Spleen (tissue), 11 donors: Measurements from ENCODE around the gene YPEL4. TPM values are rescaled to one million over a fixed set of nuclear protein-coding genes. Genes with fewer than 3 reads are reported as not detected.
A peak's percentile ranks its signal among the peaks of the same experiment; 100 is the strongest.

Source experiments
- DNase-seq: peaks from one replicate; pipeline ENCODE4 v3.0.0-alpha.2; 2020
- H3K27ac ChIP-seq, 8 donors: fragments of 200-600 bp; sonication (generic) in 7 of 8; 1 replicate in 4 of 8; 2 replicates in 4 of 8; pipeline versions ENCODE4 v1.5.0 to v1.8.0; 2016 to 2021; ENCODE audit warnings: inconsistent platforms in 4 of 8, mild to moderate bottlenecking in 4 of 8, moderate library complexity in 1 of 8
- H3K27me3 ChIP-seq, 7 donors: fragments of 200-600 bp; sonication (generic) in 6 of 7; replicated peaks in 1 of 7; 1 replicate in 4 of 7; 2 replicates in 3 of 7; pipeline versions ENCODE4 v1.5.0 to v1.8.0; 2016 to 2021; ENCODE audit warnings: inconsistent platforms in 3 of 7, mild to moderate bottlenecking in 1 of 7
- H3K36me3 ChIP-seq, 6 donors: fragments of 200-600 bp; sonication (generic) in 5 of 6; 1 replicate in 4 of 6; 2 replicates in 2 of 6; pipeline versions ENCODE4 v1.5.0 to v1.8.0; 2016 to 2021; ENCODE audit warnings: inconsistent platforms in 2 of 6
- H3K4me1 ChIP-seq, 6 donors: fragments of 200-600 bp; sonication (generic) in 5 of 6; 1 replicate in 3 of 6; 2 replicates in 3 of 6; pipeline versions ENCODE4 v1.5.0 to v1.8.0; 2016 to 2021; ENCODE audit warnings: inconsistent platforms in 3 of 6
- H3K4me3 ChIP-seq, 8 donors: fragments of 200-600 bp; sonication (generic) in 7 of 8; 1 replicate in 4 of 8; 2 replicates in 4 of 8; pipeline versions ENCODE4 v1.5.0 to v1.8.0; 2016 to 2021; ENCODE audit warnings: inconsistent platforms in 4 of 8, mild to moderate bottlenecking in 4 of 8, moderate library complexity in 2 of 8
- H3K9me3 ChIP-seq, 8 donors: fragments of 200-600 bp; sonication (generic) in 7 of 8; 1 replicate in 4 of 8; 2 replicates in 4 of 8; pipeline versions ENCODE4 v1.5.0 to v1.8.0; 2016 to 2021; ENCODE audit warnings: inconsistent platforms in 4 of 8
- POLR2A ChIP-seq, 3 donors: fragments of 450-650 bp; IDR thresholded peaks; one replicate each; pipeline ENCODE4 v1.5.1; 2017; ENCODE audit warnings: antibody characterized with exemption in 3 of 3, mild to moderate bottlenecking in 1 of 3
- POLR2AphosphoS5 ChIP-seq, 3 donors: sonication (generic); formaldehyde crosslinking; IDR thresholded peaks; one replicate each; pipeline ENCODE4 v1.5.1; 2017; ENCODE audit warnings: antibody characterized with exemption in 3 of 3
- WGBS, 5 donors: extraction: QIAGEN DNeasy Blood & Tissue Kit in 3 of 5; methylation state at CpG; one replicate each; pipeline versions ENCODE4 v1.1.5 to v1.1.7; 2013 to 2018; 5-methylcytosine and 5-hydroxymethylcytosine counted together
- intact Hi-C: fragments of 100-400 bp; cut with DNase I; formaldehyde crosslinking; loops from one replicate; pipeline ENCODE4 v1.15.0; 2023; ENCODE audit warnings: low total_unique reads
- polyA plus RNA-seq, 3 donors: library from polyadenylated mRNA; stranded (reverse); fragments of 200-250 nt; gene quantifications; one replicate each; pipeline ENCODE4 v1.2.1, GENCODE V29; 2013
- total RNA-seq, 7 donors: library from RNA; depleted of rRNA in 3 of 7; stranded (reverse); fragments of >200 nt in 3 of 7; fragmentation: NEBNext Ultra II Directional in 4 of 7; extraction: Animal tissue kit (Norgen Biotek cat#: 25700) in 4 of 7; gene quantifications; one replicate each; pipeline versions ENCODE4 v1.1.0 to v1.2.1, GENCODE V29; 2016 to 2021
- TF ChIP-seq, protein P1 (sequence below), 11 experiments: fragments of 200-600 bp in 7 of 11; fragments of 450-650 bp in 4 of 11; sonication (generic) in 4 of 11; IDR thresholded peaks in 8 of 11; conservative IDR thresholded peaks in 3 of 11; 1 replicate in 7 of 11; 2 replicates in 4 of 11; pipeline versions ENCODE4 v1.4.0 to v1.8.0; 2016 to 2021; ENCODE audit warnings: antibody characterized with exemption in 11 of 11, inconsistent platforms in 4 of 11, mild to moderate bottlenecking in 1 of 11
- donor health status: healthy with polysubstance abuse.
- donor health status: DM: no; HTN: no; CAD: no; lungs with moderate emphysema.
- donor health status: DM: no; HTN: no; CAD: no.
- donor health status: Bipolar disorder and iron deficiency.
- donor health status: healthy.
- donor health status: DM: no; HTN: no; CAD: no.
- donor health status: DM: yes; HTN: yes; CAD: no.

Gene YPEL4
- total and polyA plus RNA-seq, 10 donors, result 0.63 to 8.3 (median 1.9) TPM

DNA sequence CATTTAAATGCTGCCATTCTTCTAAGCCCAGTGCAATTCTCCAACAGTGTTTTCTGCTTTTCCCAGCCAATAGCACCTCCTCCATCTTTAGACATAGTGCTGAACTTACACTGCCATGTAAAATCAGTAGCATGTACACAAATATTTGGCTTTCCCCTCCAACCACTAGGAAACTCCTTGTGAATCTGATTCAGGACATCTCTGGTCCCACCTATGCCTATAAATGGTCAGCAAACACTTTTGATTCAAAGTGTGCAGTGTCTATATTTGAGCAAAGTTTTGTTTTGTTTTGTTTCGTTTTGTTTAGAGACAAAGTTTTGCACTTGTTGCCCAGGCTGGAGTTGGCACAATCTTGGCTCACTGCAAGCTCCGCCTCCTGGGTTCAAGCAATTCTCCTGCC lies 24.8 kb downstream of the YPEL4 start:
- DNase-seq, result no peak
- Histone ChIP-seq H3K27ac (no peak overlapping the region), H3K36me3 (peaks cover 0 to 2% (median 0%) of the 10 kb centered on the region in 6 donors), H3K27me3 (no peaks in the 10 kb centered on the region), H3K4me3 (no peak overlapping the region), H3K4me1 (no peaks in the 10 kb centered on the region), H3K9me3 (peaks cover 0 to 13% (median 7%) of the 10 kb centered on the region in 8 donors)
- no peak for TF ChIP-seq POLR2A (IDR thresholded peaks at IDR 0.05)
- no peak for TF ChIP-seq POLR2AphosphoS5 (IDR thresholded peaks at IDR 0.05)
- TF ChIP-seq, protein P1, sequence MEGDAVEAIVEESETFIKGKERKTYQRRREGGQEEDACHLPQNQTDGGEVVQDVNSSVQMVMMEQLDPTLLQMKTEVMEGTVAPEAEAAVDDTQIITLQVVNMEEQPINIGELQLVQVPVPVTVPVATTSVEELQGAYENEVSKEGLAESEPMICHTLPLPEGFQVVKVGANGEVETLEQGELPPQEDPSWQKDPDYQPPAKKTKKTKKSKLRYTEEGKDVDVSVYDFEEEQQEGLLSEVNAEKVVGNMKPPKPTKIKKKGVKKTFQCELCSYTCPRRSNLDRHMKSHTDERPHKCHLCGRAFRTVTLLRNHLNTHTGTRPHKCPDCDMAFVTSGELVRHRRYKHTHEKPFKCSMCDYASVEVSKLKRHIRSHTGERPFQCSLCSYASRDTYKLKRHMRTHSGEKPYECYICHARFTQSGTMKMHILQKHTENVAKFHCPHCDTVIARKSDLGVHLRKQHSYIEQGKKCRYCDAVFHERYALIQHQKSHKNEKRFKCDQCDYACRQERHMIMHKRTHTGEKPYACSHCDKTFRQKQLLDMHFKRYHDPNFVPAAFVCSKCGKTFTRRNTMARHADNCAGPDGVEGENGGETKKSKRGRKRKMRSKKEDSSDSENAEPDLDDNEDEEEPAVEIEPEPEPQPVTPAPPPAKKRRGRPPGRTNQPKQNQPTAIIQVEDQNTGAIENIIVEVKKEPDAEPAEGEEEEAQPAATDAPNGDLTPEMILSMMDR (IDR thresholded peaks at IDR 0.05 in 8 of 11, conservative IDR thresholded peaks at IDR 0.05 in 3 of 11), result no peak
- intact Hi-C loops, result no loop called here
- 87 to 93% (median 91%) methylated on average over 2 of the region's 2 CpGs for WGBS, 5 donors

DNA sequence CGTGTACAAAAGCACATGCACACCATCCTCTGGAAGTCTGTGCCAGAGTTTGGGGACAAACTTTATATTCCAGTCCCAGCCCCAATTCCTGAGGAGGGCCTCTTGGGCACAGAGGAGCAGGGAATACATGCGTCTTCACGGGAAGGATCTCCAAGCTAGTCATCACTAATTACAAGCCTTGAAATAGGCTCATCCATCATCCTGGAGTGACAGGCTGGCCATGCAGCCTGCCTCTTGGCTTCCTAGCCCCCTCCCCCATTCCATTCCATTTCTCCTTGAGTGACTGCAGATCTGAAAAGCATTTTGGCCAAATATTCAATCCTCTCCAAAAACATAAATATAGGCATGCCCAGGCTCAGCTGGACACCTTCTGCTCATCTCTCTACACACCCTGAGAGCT lies 27.4 kb downstream of the YPEL4 start:
- 61 to 85% (median 63%) methylated on average over 3 of the region's 3 CpGs for WGBS, 5 donors
- no peaks in the 10 kb centered on the region for H3K27me3 ChIP-seq

DNA sequence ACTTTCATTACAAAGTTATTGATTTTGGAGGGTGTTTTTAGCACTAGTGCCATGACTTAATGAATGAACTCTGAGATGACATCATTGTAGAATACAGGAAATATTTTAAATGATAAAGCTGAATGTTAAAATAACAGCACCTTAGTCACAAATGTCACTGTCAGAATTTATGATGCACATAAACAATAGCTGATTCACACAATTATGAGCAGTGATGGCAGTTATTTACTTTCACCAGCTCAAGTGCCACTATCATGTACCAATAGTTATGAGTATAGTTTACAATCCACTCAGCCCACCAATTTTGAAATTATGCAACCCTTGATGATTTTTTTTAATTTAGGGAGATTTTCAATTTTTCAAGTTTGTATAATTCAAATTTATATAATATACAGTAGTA lies 29.2 kb downstream of the YPEL4 start:
- intact Hi-C loops, result no loop called here

More for the DNA sequence above, 27.4 kb downstream of the YPEL4 start:
- Histone ChIP-seq H3K36me3 (peaks cover 0 to 9% (median 0%) of the 10 kb centered on the region in 6 donors), H3K27ac (no peak overlapping the region), H3K4me3 (no peak overlapping the region), H3K4me1 (no peaks in the 10 kb centered on the region), H3K9me3 (peaks cover 0 to 25% (median 17%) of the 10 kb centered on the region in 8 donors)
- peak; percentile 2 for DNase-seq
- TF ChIP-seq, protein P1 (IDR thresholded peaks at IDR 0.05 in 8 of 11, conservative IDR thresholded peaks at IDR 0.05 in 3 of 11), result no peak
- intact Hi-C loops, result no loop called here

GRCh38 chr11:57619331-57619730 lies 30.4 kb downstream of the YPEL4 start:
- Histone ChIP-seq H3K36me3 (peaks cover 0 to 29% (median 3%) of the 10 kb centered on the region in 6 donors), H3K27me3 (no peaks in the 10 kb centered on the region), H3K27ac (no peak overlapping the region), H3K4me1 (no peaks in the 10 kb centered on the region), H3K9me3 (peaks cover 0 to 25% (median 17%) of the 10 kb centered on the region in 8 donors), H3K4me3 (no peak overlapping the region)
- WGBS, 5 donors, result 83 to 96% (median 90%) methylated on average over 2 of the region's 2 CpGs
- intact Hi-C loops, result no loop called here
- no peak for TF ChIP-seq POLR2AphosphoS5 (IDR thresholded peaks at IDR 0.05)
- no peak for TF ChIP-seq POLR2A (IDR thresholded peaks at IDR 0.05)
- TF ChIP-seq, protein P1 (IDR thresholded peaks at IDR 0.05 in 8 of 11, conservative IDR thresholded peaks at IDR 0.05 in 3 of 11), result no peak
- peak; percentile 11 for DNase-seq

More for the DNA sequence above, 29.2 kb downstream of the YPEL4 start:
- Histone ChIP-seq H3K4me1 (no peaks in the 10 kb centered on the region), H3K27me3 (no peaks in the 10 kb centered on the region), H3K27ac (no peak overlapping the region), H3K9me3 (peaks cover 0 to 25% (median 17%) of the 10 kb centered on the region in 8 donors), H3K4me3 (no peak overlapping the region), H3K36me3 (peaks cover 0 to 18% (median 0%) of the 10 kb centered on the region in 6 donors)
- DNase-seq, result no peak
- no peak for TF ChIP-seq POLR2AphosphoS5 (IDR thresholded peaks at IDR 0.05)
- TF ChIP-seq, protein P1 (IDR thresholded peaks at IDR 0.05 in 8 of 11, conservative IDR thresholded peaks at IDR 0.05 in 3 of 11), result no peak
- no peak for TF ChIP-seq POLR2A (IDR thresholded peaks at IDR 0.05)
